Measurements from ENCODE around the gene REC114. TPM values are rescaled to one million over a fixed set of nuclear protein-coding genes. Genes with fewer than 3 reads are reported as not detected.
"Not testable (repeated sequence)": the region's sequence is repeated elsewhere in the genome, so short reads cannot be mapped to it uniquely, and the experiment has no call there.

REC114 gene, protein sequence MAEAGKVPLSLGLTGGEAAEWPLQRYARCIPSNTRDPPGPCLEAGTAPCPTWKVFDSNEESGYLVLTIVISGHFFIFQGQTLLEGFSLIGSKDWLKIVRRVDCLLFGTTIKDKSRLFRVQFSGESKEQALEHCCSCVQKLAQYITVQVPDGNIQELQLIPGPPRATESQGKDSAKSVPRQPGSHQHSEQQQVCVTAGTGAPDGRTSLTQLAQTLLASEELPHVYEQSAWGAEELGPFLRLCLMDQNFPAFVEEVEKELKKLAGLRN
- not detected for polyA plus RNA-seq

DNA sequence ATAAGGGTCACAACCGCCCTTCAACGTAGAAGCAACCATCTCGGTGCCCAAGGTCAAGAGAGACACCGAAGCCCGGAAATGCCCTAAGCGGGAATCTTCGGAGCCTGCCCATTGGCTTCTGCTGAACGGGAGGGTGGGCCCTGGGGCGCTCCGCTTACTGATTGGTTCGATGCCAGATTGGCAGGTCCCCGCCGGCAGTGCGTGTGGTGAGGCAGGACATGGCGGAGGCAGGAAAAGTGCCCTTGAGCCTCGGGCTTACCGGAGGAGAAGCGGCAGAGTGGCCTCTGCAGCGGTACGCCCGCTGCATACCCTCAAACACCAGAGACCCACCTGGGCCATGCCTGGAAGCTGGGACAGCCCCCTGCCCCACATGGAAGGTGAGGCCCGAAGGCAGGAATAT lies at the start of gene REC114:
TSS of gene REC114 (plus strand) at position 197 of the 400 bp plus-strand sequence. CDS start at position 219, 22 bp downstream.
- no peak within 1 kb of the TSS for H3K27ac ChIP-seq (ENCODE audit: low read depth, low read length)
- 94 to 96% (median 95%) methylated on average over 22 of the region's 22 CpGs for WGBS, 3 donors

DNA sequence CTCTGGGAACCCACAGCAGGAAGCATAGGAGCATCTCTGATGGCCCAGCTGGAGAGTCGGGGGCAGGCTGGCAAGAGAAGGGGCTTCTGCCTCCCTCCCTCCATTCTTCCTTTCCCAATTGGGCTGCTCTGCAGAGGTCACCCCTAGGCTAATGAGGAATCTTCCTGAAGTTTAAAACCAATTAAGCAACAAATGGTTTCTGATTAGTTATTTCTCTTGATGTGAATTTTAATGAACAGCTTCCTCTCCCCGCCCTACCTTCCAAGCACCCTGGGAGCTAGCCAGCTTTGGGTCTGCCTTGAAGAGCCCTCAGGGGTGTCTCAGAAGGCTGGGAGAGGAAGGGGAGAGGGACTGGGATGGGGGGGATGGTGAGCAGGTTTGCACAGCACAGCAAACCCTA lies 49.6 kb upstream of the REC114 start:
- no peak overlapping the region for H3K27ac ChIP-seq (ENCODE audit: low read depth, low read length)
- WGBS, 3 donors: 62 to 78% (median 72%) methylated on average over 2 of the region's 2 CpGs

DNA sequence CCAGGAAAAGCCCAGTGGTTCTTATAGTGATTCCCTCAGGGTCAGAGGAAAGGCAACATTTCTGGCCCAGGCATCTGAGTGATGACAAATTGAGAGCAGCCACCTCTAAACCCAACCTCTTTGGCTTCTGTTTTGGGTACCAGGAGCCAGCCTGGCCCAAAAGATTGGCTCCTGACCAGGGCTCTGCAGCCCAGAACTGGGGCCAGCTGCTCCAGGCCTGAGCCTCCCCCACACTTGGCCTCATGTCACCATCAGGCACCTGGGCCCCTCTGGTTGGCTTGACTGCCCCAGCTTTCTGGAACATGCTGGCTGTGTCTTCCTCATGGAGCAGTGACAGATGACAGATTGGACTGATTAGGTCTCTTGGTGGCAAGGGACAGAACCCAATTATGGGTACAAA lies 48.2 kb upstream of the REC114 start:
- no peak overlapping the region for H3K27ac ChIP-seq (ENCODE audit: low read depth, low read length)

DNA sequence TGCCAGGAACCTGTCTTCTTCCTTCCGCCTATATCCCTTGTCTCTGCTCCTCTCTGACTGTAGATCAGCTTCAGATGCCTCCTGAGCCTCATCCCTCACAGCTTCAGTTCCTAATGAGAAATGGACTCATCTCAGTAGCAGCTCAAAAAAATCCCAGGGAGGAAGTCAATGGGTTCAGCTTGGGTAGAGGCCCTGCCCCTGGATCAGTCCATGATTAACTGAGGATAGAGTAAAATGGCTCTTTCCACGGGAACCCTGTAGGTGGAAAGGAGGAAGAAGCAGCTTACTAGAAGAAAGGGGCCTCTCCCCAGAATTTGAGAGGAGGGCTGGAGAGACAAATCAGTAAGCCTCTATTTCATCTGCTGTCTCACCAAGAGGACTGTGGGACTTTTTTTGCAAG lies 47.3 kb upstream of the REC114 start:
- whole genome bisulfite sequencing, 3 donors: 83 to 90% (median 88%) methylated on average over 2 of the region's 2 CpGs
- no peak overlapping the region for H3K27ac ChIP-seq (ENCODE audit: low read depth, low read length)

DNA sequence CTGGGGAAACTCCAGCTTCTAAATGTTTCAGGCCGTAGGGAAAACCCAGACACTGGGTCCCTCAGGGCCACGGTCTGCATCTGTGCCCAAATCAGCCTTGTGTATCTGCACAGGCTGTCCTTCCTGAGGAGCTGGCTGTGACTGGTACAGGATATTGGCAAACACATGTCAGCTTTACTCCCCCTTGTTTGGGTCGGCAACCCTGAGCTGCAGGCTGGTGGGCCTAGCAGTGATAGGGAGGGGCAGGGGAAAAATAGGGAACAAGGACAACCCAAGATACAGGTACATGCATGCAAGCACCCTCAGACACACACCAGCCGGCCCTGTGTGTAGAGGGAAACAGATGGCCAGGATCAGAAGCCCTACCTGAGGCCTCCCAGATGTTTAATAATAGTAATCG lies 45.5 kb upstream of the REC114 start:
- no peak overlapping the region for H3K27ac ChIP-seq (ENCODE audit: low read depth, low read length)
- 50 to 57% (median 50%) methylated on average over 5 of the region's 5 CpGs for WGBS, 3 donors

DNA sequence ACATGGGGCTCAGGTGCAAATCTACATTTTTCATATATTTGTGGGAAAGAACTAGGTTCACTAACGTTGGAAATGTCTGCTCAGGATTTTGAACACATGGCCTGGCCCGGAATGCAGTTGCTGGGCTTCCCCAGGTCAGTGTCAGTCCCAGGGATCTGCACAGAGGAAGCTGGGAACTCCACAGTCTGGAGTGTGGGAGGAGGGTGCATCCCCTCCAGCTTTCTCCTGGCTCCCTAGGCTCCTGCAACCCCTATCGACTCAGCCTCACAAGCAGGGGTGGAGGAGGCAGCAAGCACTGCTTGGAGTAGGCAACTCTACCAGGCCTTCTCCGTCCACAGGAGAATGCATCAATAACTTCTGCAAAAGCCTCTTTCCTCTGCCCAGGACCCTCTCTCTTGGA lies 44.1 kb upstream of the REC114 start:
- H3K27ac ChIP-seq (ENCODE audit: low read depth, low read length): no peak overlapping the region
- WGBS, 3 donors: 61 to 75% (median 62%) methylated on average over 4 of the region's 4 CpGs

DNA sequence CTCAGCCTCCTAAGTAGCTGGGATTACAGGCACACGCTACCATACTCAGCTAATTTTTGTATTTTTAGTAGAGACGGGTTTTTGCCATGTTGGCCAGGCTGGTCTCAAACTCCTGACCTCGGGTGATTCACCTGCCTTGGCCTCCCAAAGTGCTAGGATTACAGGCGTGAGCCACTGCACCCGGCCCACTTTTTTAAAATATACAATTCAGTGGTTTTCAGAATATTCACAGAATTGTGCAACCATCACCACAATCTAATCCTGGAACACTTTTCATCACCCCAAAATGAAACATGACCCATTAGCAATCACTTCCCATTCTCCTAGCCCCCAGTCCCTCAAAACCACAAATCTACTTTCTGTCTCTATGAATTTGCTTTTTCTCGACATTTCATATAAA lies 42.7 kb upstream of the REC114 start:
- not testable (repeated sequence) for H3K27ac ChIP-seq (ENCODE audit: low read depth, low read length)
- 59 to 78% (median 60%) methylated on average over 6 of the region's 6 CpGs for WGBS, 3 donors

DNA sequence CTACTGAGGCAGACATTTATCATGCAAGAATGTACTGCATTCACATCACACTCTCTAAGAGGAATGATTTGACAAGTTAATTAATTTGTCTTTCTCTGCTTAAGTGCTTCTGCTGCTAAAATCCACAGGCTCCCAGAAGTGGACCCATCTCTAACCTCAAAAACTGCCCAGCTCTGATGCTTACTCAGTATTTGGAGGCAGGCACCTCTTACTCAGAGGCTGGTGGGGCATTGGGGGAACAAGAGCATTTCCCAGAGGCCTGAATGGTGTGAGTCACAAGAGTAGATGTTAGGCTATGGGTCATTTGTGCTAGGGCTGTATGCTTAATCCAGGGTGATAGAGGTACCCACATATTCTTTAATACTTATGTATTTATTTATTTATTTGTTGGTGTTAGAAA lies 39.8 kb upstream of the REC114 start:
- H3K27ac ChIP-seq (ENCODE audit: low read depth, low read length): no peak overlapping the region

DNA sequence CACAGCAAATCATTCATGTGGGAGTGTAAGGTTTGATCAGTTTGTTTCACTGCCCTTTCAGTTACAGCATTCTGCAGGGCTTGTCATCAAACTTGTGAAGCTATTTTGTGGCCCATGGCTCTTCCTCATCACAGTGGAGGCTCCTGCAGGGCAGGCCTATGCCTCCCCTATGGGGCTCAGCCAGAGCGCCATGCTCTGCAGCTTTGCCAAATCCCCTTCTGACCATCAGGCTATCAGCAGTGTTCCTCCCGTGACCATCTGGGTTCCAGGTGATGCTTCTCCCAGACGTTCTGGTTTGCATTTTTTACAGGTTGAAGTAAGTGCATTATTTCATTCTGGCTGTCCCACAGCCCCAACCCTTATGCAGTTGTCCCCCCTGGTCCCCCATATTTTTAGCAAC lies 28.1 kb upstream of the REC114 start:
- H3K27ac ChIP-seq (ENCODE audit: low read depth, low read length): no peak overlapping the region
- WGBS, 3 donors: 56 to 76% (median 72%) methylated on average over 3 of the region's 3 CpGs

DNA sequence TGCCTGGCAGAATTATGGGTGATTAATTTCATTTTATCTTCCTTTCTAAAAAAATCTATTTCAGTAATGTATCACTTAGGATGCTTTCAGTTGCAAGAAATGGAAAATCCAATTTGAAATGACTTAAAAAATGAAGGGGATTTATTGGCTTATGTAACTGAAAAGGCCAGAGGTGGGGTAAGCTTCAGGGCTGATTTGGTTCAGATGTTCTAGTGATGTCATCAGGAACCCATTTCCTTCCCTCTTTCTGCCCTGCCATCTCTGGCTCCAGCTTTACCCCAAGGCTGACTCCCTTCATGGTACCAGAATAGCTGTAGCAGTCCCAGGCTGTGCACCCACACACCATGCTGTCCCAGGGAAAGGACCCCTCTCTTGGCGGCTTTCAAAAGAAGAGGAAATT lies 18.5 kb upstream of the REC114 start:
- WGBS, 3 donors: 90 to 100% (median 100%) methylated on average over 1 of the region's 1 CpG
- H3K27ac ChIP-seq (ENCODE audit: low read depth, low read length): no peak overlapping the region

DNA sequence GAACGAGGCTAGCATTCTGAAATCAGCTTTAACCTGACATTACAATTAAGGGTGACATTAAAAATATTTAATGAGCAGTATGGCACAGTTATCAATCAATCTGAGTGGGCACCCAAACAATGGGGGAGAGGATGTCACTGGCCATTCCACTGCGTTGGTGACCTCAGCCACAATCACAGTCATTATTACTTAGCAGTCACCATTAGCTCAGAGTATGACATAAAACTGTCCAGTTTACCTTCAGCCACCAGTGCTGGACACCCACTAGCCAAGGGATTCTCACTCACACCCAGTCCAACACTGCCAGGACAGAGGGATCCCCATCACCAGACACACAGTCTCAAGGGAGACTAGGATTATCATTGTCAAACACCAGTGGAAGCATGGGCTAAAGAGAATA lies 17.5 kb upstream of the REC114 start:
- 41 to 66% (median 60%) methylated on average over 2 of the region's 2 CpGs for WGBS, 3 donors
- H3K27ac ChIP-seq (ENCODE audit: low read depth, low read length): no peak overlapping the region

DNA sequence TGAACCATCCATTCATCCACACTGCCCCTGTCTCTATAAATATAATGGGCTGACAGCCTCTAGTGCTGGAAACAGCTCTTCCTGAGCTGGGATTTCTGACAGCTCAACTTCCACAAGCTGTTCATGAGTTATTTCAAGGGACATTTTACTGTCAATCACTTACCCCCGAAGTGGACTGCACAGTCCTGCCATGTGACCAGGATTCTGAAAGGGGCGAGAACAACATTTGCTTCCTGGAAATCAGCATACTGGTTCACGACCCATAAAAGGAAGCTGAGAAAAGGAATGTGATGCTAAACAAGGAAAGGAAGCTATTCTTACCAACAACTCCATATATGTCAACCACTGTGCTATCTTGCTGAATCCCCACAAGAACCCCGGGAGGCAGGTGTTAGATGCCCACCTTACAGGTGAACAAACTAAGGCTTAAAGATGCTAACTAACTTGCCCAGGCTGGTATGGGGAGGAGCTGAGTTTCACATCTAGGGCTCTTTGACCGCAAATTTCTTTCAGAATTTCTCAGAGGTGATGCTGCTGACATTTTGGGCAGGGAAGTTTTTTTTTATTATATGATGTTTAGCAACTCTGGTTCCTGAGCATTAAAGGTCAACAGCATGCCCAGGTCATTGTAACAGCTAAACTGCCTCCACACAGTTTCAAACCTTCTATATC lies 16.5 kb upstream of the REC114 start:
- no peak overlapping the region for H3K27ac ChIP-seq (ENCODE audit: low read depth, low read length)
- 47 to 49% (median 48%) methylated on average over 5 of the region's 5 CpGs for WGBS, 3 donors

DNA sequence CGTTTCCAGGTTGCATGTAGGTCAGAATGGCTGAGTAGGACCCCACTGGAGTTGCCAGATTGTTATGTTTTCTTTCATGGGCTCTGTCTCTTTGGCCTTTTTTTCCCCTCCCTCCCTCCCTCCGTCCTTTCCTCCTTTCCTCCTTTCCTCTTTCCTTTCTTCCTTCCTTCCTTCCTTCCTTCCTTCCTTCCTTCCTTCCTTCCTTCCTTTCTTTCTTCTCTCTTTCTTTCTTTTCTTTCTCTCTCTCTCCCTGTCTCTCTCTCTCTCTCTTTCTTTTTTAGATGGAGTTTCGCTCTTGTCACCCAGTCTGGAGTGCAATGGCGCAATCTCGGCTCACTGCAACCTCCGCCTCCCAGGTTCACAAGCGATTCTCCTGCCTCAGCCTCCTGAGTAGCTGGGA lies 11.6 kb upstream of the REC114 start:
- H3K27ac ChIP-seq (ENCODE audit: low read depth, low read length): not testable (repeated sequence)
- 82 to 90% (median 90%) methylated on average over 7 of the region's 7 CpGs for WGBS, 3 donors

DNA sequence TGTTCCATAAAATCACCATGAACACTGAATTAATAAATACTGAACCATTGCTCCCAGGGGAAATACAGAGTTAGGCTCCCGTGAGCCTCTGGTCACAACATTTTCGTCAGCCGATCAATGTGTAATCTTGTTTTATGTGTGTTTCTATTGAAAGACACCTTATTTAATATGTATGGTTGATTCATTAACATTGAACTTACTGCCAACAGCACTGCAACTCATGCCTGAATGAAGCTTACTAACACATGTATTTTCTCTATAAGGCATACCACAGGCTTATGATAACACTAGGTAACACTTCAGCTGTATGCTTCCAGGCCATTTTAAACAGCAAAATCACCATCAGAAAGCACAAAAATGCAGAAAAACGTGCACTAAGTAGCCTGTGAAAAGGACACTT lies 9.1 kb upstream of the REC114 start:
- no peak overlapping the region for H3K27ac ChIP-seq (ENCODE audit: low read depth, low read length)
- 77 to 82% (median 79%) methylated on average over 4 of the region's 4 CpGs for WGBS, 3 donors

DNA sequence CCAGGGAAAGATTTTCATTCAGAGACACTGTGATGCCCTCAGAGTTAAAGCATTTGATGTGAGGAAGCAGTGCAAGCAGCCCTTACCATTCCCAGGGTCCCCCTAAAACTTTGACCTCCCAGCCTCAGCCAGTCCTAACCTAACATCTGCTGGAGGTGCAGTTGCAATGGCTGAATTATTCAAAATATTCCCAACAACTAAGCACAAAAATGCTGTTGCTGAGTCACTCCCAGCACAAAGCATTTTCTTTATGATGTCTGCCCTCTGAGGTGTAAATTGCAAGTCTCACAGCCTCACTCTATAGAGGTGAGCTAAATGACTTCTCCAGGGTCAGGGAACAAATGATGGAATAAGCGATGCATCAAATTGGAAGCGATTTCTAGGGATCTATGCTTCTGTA lies 6.4 kb upstream of the REC114 start:
- no peak overlapping the region for H3K27ac ChIP-seq (ENCODE audit: low read depth, low read length)
- 78 to 87% (median 84%) methylated on average over 2 of the region's 2 CpGs for whole genome bisulfite sequencing, 3 donors

DNA sequence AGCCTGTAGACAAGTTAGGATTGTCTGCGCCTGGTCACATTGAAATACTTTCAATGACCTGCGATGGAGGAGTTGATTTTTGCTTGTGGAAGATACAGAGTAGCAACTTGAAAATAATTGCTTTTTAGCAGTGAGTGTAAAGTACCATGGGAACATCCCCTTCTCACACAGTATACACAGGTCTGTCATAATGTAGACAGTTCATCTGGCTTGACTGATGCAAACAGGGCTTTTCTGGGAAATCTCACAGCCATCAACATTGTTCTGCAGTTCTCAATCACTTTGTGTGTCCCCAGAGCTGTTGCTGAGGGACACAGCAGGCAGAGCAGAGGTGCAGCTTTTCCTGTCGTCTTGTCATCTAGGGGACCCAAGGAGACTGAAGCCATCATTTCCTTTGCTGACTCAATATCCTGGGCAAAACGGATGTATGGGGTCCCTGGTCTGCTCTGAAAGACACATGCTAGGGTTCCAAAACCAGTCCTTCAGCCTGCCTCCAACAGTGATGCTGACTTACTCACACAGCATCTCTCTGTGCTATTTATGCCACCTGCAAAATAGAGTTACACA lies 5.3 kb upstream of the REC114 start:
- WGBS, 3 donors: 44 to 51% (median 46%) methylated on average over 4 of the region's 4 CpGs
- no peak overlapping the region for H3K27ac ChIP-seq (ENCODE audit: low read depth, low read length)

DNA sequence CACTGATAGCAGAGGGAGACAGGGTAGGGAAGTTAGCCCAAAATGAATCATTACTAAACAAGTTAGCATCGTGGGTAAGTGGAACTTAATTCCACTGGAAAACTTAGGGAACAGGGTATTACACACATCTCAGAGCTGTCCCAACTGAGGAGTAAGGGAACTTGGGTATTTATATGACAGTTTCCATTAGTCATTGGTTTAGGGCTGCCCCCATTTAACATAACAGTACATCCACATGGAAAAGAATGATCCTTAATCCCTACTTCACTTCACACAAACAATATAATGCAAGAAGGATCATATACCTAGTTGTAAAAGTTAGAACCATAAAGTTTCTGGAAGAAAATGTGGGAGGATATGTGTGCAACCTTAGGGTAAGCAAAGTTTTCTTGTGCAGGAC lies 4.3 kb upstream of the REC114 start:
- WGBS, 3 donors: 40 to 50% (median 42%) methylated on average over 1 of the region's 1 CpG
- no peak overlapping the region for H3K27ac ChIP-seq (ENCODE audit: low read depth, low read length)

DNA sequence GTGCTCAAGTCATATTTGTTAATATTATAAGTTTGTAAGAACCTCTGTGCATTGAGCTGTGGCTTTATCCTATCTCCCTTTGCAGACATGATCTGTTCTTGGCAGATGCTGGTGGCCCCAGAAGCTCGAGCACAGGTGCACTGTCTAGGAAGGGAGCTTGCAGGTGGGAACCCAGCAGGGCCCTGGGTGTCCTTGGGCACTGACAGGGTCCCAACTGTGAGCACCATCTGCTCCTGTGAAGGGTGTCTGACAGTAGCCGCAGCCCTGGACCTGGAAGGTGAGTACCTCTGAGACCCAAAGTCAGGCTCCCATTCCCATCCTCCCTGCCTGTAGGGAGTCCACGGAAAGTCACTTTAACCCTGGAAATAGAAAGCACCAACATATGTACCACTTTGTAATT lies 2.4 kb upstream of the REC114 start:
- H3K27ac ChIP-seq (ENCODE audit: low read depth, low read length): no peak overlapping the region
- WGBS, 3 donors: 67 to 87% (median 81%) methylated on average over 3 of the region's 3 CpGs

DNA sequence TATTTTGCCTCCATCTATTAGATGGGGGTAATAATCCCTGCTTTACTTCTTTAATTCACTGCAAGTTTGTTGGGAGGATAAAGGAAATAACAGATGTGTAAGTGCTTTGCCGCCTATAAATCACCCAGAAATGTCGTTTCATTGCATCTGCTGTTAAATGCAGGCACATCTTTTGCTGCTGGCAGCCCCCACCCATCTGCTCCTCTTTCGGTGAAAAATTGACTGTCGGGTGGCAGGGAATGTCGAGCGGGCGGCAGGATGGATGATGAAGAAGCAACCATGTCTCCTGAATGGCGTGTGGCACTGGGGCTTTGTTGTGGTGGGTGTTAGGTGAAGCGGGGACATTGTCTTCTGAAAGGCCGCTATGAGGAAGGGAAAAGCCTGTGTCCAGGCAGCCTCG lies 543 bp upstream of the REC114 start:
- WGBS, 3 donors: 82 to 89% (median 84%) methylated on average over 11 of the region's 11 CpGs

DNA sequence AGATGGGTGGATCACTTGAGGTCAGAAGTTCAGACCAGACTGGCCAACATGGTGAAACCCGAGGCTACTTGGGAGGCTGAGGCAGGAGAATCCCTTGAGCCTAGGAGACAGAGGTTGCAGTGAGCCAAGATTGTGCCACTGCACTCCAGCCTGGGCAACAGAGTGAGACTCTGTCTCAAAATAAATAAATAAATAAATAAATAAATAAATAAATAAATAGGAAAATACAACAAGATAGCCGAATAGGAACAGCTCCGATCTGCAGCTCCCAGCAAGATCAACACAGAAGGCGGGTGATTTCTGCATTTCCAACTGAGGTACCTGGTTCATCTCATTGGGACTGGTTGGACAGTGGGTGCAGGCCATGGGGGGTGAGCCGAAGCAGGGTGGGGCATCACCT lies 4.5 kb downstream of the REC114 start:
- WGBS, 3 donors: 91 to 96% (median 92%) methylated on average over 5 of the region's 5 CpGs
- not testable (repeated sequence) for H3K27ac ChIP-seq (ENCODE audit: low read depth, low read length)

More for the DNA sequence above, 543 bp upstream of the REC114 start:
- no peak overlapping the region for H3K27ac ChIP-seq (ENCODE audit: low read depth, low read length)
